ENCODE measurements around the gene TSPEAR. TPM values are rescaled to one million over a fixed set of nuclear protein-coding genes. Genes with fewer than 3 reads are reported as not detected.
"Not testable (repeated sequence)": the region's sequence is repeated elsewhere in the genome, so short reads cannot be mapped to it uniquely, and the experiment has no call there.

Gene TSPEAR
- total RNA-seq, 1 donor from 2014 or later = 1.0 TPM

DNA sequence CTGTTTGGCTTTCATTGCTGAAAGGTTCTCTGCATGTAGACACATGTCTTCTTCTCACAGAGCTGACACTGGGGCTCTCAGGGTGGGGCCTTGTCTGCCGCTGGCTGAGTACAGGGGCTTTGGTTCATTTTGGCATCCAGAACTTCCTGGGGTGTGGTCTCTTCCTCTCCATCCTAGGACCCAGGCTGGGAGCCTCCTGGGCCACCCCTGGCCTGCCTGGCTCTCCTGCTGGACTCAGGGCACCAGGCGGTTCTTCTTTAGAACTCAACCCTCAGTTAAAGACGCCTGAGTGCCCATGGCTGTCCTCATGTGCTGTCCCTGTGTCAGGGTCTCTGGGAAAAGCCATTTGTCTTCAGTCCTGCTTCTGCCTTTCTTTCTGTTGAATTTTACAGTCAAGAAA is 125.5 kb downstream of the TSPEAR start:
- DNase-seq = no peak

DNA sequence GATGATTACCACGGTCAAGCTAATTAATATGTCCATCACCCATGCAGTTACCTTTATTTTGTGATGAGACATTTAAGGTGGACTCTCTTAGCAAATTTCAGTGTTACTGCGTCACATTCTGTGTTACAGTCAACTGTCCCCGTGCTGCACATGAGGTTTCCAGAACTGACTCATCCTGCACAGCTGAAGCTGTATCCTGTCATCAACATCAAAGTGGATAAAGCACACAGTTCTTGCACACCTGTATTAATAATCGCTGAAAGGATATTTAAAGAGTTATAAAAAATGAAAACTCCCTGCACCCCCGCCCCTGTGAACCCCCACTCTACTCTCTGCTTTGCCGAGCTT is 127.6 kb downstream of the TSPEAR start:
- DNase-seq = peak; percentile 9

DNA sequence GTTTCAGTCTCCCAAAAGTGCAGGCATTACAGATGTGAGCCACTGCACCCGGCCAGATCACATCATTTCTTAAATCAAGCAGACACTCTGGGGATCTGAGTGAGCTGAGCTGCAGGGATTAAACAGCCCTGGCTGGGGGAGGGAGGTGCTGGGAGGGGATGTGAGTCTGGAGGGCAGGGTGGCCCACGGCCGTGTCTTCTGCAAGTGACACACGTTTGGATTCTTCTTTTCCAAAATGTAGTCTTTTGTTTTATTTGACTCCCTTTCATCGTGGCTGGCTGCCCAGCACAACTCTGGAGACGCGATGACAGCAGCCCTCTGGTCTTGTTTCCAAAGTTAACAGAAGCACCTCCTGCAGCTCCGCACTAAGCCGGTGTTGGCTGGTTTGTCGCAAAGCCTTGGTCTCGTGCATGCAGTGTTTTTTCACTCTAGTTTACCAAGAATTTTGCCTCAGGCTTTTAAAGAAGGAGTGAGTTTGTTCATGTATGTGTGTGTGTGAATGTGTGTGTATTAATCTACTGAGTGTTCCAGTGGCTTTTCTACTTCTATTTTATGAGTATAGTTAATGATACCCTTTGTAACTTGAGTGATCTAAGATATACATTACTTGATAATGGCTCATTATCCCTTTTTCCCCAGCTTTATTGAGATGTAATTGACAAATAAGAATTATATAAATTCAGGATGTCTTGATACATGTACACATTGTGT is 128.1 kb downstream of the TSPEAR start:
- peak; percentile 80 for DNase-seq

DNA sequence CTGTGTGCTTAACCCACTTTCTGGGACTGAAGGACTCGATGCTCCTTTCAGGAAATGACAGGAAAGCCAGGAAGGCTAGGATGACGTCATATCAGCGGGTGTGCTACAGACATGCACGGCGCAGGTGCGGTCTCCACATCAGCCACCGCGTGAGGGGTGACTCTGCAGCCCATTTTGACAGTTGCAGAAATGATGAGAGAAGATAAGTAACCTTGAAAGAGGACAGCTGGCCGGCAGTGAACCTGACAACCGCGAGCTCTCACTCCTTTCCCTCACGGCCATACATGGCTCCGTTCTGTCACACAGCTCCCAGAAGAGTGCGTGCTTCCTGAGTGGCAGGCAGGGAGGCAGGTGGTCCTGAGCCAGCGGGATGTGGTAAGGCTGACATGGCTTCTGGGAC is 129.3 kb downstream of the TSPEAR start:
- no peak for DNase-seq

DNA sequence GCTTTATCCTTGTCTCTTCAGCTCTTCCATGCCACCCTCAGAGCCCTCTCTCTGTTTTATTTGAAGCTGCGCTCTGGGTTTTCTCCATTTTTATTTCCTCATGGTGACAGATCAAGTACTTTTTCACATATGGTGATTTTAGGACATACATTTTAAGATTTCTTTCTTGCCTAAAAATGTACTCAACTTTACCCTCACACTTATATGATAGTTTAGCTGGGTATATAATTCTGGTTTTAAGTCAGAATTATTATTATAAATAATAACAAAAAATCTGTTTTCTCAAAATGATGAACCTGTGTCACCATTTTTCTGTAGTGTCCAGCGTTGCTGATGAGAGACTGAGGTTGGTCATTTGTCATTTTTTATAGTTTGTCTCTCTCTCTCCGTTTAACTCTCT is 130.2 kb downstream of the TSPEAR start:
- no peak for DNase-seq

DNA sequence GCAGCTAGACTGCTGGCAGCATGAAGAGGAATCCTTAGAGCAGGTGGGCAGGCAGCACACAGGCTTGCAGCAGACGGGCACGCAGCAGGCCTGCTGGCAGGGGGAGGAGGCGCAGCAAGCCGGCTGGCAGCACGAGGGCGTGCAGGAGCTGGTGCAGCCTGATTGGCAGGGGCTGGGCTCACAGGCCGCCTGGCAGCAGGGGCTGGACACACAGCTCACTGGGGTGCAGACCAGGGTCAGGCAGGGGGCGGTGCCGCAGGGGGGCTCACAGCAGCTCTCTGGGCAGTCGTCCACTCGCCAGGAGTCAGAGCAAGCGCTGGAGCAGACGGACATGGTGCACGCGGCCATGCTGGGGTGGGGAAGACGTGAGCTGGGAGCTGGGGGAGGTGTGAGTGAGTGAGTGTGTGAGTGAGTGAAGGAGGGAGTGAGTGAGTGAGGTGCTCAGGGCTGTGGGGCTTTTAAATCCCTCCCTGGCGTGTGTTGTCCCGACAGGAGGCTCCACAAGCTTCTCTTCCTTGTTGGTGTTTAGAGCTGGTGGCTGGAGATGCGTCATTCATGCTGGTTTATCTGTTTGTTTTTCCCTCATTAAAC is 131.0 kb downstream of the TSPEAR start, which contains the start of gene KRTAP10-5:
KRTAP10-5 (minus strand) TSS at position 374 of the 591 bp plus-strand sequence; CDS start at position 348, 26 bp downstream.
- DNase-seq = not testable (repeated sequence)

DNA sequence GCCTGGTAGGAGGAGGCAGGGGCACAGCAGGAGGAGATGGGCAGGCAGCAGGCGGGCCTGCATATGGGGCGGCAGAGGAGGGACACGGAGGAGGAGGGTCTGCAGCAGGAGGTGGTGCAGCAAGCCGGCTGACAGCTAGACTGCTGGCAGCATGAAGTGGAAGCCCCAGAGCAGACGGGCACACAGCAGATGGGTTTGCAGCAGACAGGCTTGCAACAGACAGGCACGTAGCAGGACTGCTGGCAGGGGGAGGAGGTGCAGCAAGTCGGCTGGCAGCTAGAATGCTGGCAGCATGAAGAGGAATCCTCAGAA is 131.6 kb downstream of the TSPEAR start:
- DNase-seq = no peak

DNA sequence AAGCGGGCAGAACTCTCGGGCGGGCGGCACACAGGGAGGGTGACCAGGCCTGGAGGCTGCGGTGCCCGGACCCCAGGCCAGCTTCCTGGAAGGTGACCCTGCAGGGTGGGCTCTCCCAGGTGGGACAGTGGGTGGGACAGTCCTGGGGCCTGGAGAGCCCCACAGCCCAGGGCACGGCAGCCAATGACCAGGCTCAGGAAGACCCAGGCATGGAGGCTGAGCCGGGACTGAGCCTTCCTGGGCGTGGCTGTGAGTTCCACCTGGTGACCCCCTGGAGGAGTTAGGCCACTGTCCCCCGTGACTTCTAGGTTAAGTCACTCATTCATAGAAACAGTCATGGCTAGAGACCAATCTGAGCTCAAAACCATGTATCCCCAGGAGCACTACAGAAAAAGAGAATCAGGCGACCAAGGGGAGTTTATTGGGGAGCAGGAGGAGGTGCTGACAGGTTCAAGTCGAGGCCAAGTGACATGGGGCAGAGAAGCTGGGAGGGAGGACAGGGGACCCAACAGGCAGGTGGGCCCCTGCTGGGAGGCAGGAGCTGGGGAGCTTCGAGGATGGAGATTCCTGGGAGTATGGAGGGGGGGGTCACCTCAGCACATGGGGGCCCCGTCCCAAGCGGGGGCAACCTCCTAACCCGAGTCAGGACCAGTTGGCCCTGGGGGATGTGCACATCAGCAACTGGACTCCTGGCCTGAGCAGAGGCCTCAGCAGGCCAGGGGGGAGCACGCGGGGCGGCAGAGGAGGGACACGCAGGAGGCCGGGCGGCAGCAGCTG is 132.1 kb downstream of the TSPEAR start:
- DNase-seq = no peak

DNA sequence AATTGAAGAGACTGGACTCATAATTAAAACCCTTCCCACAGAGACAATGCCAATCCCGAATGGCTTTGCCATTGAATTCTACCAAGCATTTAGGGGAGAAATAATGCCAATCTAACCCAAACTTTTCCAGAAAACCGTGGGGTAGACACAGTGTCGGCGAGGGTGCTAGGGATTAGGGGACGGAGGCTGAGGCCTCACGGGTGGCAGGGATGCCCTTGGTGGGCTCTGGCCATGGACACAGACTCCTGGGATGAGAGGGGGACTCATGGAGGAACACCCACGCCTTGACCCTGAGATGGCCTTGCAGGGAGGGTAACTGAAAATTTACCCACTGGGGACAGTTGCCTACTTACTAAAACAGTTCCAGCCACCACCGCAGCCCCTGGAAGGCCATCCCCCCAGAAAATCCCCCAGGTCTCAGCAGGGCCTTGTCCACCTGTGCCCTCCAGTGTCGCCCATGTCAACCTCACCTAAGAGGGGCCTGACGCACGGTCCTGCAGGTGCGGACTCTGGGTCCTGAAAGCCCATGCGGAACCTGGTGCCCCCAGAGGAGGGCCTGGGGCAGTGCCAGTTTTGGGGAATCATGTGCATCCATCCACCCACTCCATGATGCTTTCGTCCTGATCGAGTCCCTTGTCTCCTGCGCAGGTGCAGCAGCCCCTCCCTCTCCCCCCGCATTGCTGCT is 132.9 kb downstream of the TSPEAR start:
- no peak for DNase-seq

DNA sequence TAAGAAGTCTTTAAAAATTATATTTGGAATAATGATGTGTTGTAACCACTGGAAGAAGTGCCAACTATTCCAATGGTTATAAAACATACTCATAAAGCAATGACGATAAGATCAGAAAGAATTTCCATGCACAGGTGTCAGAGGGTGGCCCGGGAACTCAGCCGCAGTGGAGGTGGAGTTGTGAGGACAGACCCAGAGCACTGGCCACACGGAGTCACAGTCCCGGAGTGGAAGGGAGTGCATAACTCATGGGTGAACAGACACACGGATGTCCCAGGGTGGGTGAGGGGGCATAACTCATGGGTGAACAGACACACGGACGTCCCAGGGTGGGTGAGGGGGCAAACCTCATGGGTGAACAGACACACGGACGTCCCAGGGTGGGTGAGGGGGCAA is 135.3 kb downstream of the TSPEAR start:
- DNase-seq = no peak

DNA sequence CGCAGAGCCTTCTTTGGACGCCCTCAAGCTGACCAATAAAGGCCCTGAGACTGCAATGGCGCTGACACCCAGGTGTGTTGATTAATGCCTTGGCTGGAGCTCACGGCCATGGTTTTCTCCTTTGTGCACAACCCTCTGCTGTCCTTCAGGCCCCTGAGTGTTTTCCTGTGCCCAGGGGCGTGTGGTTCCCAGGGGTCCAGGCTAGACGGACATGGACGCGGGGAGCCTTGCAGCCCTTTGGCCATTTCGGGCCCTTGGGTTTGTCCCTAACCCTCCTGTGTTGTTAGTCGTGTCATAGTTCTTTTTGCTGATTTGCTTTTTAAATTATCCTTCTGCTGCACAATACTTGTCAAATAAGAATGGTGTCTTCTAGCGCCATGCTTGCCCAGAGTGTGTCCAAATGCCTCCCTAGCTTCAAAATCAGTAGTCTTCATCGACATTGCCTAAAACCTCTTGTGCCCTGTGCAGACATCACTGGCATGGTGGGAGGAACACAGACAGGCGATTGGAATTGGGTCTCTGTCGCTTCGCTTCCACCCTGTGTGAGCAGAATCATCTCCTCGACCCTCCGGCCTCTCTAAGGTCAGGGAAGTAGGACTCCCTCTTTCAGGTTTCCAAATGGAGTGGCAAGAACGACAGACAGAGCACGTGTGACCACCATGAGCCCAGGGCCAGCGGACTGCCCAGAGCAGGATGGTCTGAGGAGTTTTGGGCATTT is 135.9 kb downstream of the TSPEAR start:
- no peak for DNase-seq

DNA sequence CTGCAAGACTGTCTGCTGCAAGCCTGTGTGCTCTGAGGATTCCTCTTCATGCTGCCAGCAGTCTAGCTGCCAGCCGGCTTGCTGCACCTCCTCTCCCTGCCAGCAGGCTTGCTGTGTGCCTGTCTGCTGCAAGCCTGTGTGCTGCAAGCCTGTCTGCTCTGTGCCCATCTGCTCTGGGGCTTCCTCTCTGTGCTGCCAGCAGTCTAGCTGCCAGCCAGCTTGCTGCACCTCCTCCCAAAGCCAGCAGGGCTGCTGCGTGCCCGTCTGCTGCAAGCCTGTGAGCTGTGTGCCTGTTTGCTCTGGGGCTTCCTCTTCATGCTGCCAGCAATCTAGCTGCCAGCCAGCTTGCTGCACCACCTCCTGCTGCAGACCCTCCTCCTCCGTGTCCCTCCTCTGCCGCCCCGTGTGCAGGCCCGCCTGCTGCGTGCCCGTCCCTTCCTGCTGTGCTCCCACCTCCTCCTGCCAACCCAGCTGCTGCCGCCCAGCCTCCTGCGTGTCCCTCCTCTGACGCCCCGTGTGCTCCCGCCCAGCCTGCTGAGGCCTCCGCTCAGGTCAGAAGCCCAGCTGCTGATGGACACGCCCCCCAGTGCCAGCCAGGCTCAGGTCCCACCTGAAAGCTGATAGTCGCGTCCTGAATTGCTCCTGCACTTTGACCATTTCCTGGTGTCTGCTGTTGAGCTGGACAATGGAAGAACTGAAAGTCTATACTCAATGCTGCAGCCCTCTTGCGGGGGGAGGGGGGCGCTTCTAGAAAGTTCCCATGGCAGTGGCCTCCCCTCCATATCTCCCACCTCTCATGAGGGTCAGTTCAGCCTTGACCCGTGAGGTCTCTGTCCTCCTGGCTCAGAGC is 136.7 kb downstream of the TSPEAR start:
- no peak for DNase-seq

DNA sequence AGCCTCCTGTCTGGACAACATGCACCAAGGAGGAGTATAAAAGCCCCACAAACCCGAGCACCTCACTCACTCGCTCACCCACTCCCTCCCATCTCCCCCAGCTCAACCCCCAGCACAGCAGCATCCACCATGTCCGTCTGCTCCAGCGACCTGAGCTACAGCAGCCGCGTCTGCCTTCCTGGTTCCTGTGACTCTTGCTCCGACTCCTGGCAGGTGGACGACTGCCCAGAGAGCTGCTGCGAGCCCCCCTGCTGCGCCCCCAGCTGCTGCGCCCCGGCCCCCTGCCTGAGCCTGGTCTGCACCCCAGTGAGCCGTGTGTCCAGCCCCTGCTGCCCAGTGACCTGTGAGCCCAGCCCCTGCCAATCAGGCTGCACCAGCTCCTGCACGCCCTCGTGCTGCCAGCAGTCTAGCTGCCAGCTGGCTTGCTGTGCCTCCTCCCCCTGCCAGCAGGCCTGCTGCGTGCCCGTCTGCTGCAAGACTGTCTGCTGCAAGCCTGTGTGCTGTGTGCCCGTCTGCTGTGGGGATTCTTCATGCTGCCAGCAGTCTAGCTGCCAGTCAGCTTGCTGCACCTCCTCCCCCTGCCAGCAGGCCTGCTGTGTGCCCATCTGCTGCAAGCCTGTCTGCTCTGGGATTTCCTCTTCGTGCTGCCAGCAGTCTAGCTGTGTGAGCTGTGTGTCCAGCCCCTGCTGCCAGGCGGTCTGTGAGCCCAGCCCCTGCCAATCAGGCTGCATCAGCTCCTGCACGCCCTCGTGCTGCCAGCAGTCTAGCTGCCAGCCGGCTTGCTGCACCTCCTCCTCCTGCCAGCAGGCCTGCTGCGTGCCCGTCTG is 137.5 kb downstream of the TSPEAR start, which contains the start of gene KRTAP10-4:
KRTAP10-4 (plus strand) TSS at position 100 of the 827 bp plus-strand sequence; CDS start at position 130, 30 bp downstream.
- not testable (repeated sequence) for DNase-seq

DNA sequence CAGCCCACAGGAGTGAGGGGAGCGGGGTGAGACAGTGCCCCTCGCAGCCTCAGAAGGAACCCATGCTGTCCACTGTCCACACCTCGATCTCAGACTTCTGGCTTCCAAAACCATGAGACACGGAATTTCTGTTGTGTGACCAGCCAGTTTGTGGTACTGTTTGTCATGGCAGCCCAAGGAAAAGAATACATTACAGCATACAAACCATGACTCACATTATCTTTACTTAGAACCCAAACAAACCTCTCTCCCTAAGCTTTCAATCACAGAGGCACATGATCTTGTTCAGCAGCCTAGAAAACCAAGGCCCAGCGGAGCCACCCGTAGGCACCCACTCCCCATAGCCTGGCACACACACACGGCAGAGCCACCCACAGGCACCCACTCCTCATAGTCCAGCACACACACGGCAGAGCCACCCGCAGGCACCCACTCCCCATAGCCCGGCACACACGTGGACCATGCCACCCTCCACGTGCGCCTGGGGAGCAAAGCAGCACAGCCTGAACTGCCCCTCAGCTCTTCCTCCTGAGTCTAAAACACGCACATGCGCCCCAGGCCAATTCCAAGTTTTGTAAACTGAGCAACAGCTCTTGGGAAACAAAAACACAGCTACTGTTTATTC is 138.3 kb downstream of the TSPEAR start:
- DNase-seq = no peak

DNA sequence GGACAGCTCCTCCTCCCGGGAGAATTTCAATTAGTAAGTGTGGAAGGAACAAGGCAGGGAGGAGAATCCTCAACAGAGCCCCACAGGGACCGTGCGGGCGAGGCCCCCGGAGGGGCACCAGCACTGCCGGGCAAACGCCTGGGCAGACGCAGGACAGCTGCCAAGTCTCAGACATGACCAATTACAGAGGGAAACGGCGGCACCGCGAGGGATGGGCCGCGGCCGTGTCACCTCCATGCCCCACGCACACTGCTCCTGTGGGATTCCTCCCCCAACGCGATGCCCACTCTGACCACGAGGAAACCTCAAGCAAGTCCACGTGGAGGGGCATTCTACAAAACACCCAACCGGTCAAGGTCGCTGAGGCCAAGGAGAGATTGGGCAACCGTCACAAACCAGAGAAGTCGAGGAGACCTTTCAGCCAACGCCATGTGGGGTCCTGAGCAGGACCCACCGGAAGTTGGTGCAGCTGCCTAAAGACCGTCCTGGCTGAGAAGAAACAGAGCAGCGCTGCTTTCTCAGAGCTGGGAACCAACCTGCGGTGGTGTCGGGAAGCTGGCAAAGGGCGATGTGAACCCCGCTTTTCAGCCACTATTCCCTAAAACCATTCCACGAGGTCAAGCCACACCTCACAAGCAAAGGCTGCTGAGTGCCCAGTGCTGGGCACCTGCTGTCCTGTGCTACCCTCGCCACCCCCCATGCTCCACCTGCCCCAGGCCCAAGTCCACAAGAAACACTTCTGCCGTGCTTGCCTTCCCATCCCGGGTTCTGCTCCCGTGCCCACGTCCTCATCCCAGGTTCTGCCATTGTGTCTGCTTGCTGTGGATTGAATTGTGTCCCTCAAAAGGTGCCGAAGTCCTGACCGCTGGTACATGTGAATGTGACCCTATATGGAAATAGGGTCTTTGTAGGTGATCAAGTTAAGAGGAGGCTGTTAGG is 139.3 kb downstream of the TSPEAR start:
- no peak for DNase-seq

DNA sequence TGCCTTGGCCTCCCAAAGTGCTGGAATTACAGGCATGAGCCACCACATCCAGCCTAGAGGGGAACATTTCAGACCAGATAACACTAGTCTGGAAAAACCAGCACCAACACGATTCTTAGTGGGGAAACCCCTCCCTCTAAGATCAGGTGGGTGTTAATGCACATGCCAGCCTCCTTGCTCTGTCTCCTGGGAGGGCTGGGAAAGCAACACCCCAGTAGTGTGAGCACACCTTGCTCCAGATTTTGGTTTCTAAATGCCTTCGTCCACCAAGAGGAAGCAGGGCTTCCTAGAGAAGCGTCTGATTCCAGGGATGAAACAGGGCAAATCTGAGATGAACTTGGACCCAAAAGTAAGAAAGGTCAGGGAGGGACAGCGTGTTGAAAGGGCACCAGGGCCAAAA is 140.1 kb downstream of the TSPEAR start:
- no peak for DNase-seq

DNA sequence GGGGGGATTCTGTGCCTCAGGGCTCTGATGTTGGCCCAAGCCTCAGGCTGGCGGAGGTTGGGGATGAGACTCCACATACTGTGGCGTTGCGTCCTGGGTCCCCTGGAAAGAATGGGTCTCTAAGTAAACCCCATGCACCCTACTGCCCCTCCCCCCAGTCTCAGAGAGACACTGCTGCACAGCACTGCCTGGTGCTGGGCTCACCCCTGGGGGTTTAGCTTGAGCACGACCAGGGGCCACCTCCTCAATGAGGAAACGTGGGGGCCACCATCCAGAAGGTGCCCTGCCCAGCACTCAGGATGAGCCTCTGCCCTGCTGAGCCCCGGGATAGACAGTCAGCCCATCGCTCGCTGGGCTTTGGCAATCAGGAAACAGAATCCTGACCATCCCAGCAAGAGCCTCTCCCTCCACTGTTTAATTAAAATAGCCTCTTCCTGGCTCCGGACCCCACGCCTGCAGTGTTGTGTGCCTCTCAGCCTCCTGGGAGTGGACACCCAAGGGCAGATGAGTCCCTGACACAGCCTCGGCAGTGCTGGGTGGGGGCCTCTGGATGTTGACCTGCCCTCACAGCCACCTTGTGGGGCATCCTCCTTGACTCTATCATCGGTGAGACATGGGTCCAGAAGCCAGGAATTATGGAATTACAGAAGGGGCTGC is 141.4 kb downstream of the TSPEAR start:
- no peak for DNase-seq
